ENCODE measurements around the gene OLA1.

OLA1 gene

GRCh38 chr2:174058456-174058855, 189.9 kb downstream of the OLA1 start:
- no peak for DNase-seq

- no peak for DNase-seq
Observed at GRCh38 chr2:174058026-174058425, 190.3 kb downstream of the OLA1 start.

GRCh38 chr2:174054926-174055325, 193.4 kb downstream of the OLA1 start:
- no peak for DNase-seq

- DNase-seq: no peak
Observed at GRCh38 chr2:174053355-174054151, 194.8 kb downstream of the OLA1 start.

DNA sequence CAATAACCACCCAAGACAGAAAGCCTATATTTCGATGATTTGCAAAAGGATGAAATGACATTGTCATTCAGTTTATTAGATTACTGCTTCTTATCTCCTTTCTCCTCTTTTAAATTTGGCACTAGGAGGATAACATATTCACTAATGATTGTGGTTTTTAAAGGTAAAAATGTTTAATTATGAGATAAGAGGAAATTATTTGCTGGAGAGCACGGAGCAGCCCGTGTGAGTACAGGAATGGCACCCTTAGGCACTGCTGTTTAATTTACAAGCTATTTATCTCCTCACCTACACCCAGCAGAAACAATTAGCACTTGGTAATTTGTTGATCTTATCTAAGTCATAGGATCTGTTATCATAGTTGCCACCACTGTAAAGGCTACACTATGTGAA, 195.8 kb downstream of the OLA1 start:
- no peak for DNase-seq

DNA sequence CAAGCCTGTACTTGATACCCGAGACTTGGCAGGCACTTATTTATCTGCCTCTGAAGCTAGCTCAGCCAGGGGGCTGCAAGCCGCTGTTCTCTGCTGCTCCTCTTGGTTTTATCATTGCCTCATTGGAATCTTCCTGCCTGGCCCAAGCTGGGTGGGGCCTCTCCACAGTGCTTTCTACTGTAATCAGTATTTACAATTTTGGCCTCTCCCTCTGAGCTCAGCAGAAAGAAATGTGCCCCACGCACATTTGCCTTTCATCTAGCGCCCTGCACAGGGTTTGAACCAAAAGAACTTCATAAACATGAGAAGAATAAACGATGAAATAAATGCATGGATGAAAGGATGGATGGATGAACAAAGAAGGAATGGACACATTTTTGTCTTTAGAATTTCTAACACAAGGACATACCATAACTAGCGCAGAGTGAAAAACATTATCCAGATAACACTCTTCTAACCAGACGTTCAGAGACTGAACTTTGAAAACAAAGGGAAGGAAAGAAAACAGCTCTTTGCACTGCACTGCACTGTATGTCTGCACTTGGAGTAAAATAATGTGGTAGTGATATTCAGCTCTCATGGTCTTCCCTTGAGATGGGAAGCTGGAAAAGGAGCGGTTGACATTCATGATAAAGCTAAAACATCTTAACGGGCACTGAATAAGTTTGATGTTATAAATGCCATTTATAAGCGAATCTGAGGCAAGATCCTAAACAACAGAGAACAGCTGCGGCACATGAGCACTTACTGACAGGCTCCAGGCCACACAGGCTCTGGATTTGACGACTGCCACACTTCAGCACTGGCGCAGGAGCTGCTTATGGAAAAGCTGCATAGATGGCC, 196.4 kb downstream of the OLA1 start:
- DNase-seq: no peak

GRCh38 chr2:174051068-174051467, 197.3 kb downstream of the OLA1 start:
- no peak for DNase-seq

GRCh38 chr2:174049895-174050294, 198.4 kb downstream of the OLA1 start:
- no peak for DNase-seq

- no peak for DNase-seq
Observed at GRCh38 chr2:174048243-174048642, 200.1 kb downstream of the OLA1 start.

DNA sequence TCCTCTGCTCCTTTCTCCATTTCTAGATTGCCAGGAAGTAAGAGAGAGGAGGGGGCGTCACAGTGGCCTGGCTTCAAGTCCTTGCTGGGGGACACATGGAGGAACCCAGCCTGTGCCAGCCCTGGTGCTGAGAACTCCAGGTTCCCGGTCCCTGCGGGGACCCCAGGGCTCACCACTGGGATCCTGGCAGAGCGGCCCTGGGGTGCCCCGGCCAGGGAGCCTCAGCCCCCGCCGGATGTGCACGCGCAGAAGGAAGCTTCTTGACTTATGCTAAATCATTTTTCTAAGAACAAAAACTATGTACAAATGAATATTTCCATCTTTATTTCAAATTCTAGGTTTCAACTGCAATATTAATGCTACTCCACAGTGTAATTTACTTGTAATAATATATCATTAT, 200.6 kb downstream of the OLA1 start:
- no peak for DNase-seq

- DNase-seq: no peak
Observed at GRCh38 chr2:174046172-174046571, 202.2 kb downstream of the OLA1 start.

DNA sequence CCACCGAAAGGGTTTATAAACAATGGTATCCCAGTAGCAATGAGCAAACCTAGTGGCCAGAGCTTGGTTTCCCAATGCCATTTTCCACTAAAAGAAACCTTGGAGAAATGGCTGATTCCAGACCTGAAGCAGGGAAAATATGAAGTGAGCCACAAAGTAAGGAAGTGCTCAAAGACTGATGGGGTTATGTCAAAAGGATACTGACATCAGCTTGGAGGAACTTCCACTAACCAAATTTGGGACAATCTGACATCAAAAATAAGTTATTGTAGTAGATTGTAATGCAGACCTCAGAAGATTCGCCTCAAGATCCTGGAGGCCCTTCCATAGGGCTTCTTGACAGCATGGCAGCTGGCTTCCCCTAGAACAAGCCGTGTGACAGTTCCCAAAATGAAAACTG, 203.8 kb downstream of the OLA1 start:
- DNase-seq: no peak

DNA sequence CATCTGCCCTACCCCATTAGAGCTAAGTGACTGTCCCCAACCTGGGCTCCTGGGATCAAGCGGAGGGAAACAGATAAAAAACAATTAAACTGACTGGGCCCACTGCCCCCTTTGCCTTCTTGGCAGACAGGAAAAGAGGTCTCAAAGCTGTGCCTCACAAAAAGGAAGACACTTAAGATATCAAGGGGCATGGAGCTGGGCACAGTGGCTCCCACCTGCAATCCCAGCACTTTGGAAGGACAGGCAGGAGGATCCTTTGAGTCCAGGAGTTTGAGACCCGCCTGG, 208.0 kb downstream of the OLA1 start:
- DNase-seq: no peak

DNA sequence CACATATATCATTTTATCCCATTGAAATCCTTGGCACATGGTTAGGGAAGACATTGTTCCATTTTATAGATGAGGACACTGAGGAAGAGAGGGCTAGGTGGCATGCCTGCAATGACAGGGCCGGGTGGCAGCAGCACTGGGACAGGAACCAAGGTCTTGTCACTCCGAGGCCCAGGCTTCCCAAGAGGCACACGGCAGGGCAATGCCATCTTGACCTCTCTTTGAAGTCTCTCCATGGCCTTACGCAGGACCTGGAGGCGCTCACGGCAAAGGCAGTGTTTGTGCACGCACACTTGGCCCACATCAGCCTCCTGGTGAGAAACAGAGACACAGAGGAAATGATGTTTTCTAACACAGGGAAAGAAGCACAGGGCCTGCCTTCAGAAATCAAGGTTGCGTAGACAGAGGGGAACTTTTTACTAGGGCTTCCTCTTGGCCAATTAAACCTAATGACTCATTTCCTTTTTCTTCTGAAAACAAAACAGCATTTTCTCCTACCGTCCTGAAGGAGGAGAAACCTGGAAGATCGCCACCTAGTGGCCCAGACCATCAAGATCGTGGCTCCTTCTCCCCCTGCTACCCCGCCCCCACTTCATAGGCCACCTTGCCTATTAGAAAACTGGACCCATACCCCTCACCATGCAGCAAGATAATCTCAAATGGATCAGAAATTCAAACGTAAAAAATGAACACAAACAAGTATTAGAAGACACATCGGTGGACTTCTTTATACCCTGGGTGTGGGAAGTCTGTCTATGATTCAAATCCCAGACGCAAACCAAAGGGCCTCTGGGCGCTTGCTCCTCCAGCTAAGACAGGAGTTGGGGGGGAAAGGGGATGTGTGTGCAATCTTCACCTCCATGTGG, 208.5 kb downstream of the OLA1 start:
- peak; percentile 79 for DNase-seq

- no peak for DNase-seq
Observed at GRCh38 chr2:174038462-174038861, 209.9 kb downstream of the OLA1 start.

- DNase-seq: no peak
Observed at GRCh38 chr2:174036825-174037224, 211.5 kb downstream of the OLA1 start.

DNA sequence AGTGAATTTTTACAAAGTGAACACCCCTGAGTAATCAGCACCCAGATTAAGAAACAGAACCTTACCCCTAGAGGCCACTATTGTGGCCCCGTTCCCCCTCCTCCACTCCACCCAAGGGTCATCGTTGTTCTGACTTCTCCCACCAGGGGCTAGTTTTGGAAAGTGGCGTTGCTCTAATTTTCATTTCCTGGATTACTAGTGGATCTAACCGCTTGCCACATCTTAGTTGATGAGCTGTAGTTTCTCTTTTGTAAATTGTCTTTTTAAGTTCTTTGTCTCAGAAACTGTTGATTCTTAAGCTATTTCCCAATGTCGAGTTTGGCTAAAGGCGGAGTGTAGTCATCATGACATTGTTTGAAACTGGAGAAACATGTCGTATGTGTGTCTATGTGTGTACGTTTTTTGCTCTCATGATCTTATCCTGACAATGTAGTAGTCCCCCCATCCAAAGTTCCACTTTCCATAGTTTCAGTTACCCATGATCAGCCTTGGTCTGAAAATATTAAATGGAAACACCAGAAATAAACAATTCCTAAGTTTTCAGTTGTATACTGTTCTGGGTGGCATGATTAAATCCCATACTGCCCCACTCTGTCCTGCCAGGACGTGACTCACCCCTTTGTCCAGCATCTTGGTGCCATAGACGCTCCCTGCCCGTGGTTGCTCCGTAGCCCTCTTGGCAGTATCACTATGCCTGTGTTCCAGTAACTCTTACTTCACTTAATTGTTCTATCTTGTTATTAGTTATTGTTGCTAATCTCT, 212.2 kb downstream of the OLA1 start:
- DNase-seq: no peak

DNA sequence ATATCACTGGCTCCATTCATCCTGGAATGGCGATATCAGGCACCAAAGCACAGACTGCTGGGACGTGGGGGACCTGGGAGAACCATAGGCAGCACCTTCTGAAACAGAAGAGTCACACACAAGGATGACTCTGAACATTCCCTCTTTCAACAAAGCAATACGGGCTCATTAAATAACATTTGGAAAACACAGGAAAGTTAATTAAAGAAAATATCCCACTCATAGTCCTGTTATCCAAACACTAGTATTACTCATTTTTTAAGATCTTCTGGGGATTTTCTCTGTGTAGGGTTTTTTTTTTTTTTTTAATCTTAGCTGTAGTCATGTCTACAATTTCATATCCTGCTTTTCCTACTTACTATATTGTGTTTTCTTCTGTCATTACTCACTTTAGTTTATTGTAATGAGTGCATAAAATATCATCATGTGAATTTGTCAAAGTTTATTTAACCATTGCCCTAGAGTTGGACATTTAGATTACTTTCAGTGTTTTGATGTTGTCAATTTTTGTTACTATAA, 213.2 kb downstream of the OLA1 start:
- DNase-seq: no peak

DNA sequence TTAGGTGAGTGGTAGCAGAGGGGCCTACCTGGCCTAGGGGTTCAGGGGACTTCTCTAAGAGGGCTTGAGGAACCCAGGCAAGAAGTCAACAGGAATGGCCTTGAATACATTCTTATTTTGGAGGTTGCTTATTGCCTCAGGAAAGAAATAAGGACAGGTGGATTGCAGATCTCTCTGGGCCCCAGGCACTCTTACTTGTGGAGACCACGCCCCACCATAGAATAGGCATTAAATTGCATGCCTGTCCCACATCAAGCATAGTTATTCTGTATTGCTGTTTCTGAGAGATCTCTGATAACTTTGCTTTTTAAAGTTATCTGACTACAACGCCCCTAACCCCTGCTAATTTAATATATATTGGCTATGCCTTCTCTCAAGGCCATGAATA, 215.2 kb downstream of the OLA1 start:
- DNase-seq: no peak

GRCh38 chr2:174031226-174031625, 217.1 kb downstream of the OLA1 start:
- DNase-seq: no peak

- no peak for DNase-seq
Observed at GRCh38 chr2:174028935-174029334, 219.4 kb downstream of the OLA1 start.

GRCh38 chr2:174027956-174028355, 220.4 kb downstream of the OLA1 start:
- no peak for DNase-seq
